Liver (tissue), 9 donors: ENCODE results near the gene CACNA1A. TPM values are rescaled to one million over a fixed set of nuclear protein-coding genes. Genes with fewer than 3 reads are reported as not detected.

Experiments used
- DNase-seq: peaks from one replicate; pipeline ENCODE4 v3.0.0-alpha.2; 2017; ENCODE audit warnings: low spot score
- H3K27ac ChIP-seq, 2 donors: one replicate each; pipeline ENCODE4 v1.7.0; 2013; ENCODE audit warnings: inconsistent platforms in 2 of 2, low read length in 2 of 2, control low read depth in 1 of 2, low read depth in 1 of 2, mild to moderate bottlenecking in 1 of 2
- H3K27me3 ChIP-seq, 4 donors: one replicate each; pipeline versions ENCODE4 v1.6.1 to v1.7.0; 2013; ENCODE audit warnings: low read length in 3 of 4, inconsistent platforms in 1 of 4, mild to moderate bottlenecking in 1 of 4, moderate library complexity in 1 of 4; ENCODE audit not compliant: control insufficient read depth in 4 of 4, insufficient read depth in 4 of 4
- H3K36me3 ChIP-seq, 4 donors: one replicate each; pipeline versions ENCODE4 v1.6.1 to v1.7.0; 2013; ENCODE audit warnings: low read length in 3 of 4, mild to moderate bottlenecking in 3 of 4, low read depth in 1 of 4, moderate library complexity in 1 of 4; ENCODE audit not compliant: control insufficient read depth in 4 of 4, insufficient read depth in 3 of 4
- H3K4me1 ChIP-seq, 4 donors: one replicate each; pipeline versions ENCODE4 v1.6.1 to v1.7.0; 2013; ENCODE audit warnings: low read length in 3 of 4, mild to moderate bottlenecking in 3 of 4, moderate library complexity in 1 of 4; ENCODE audit not compliant: control insufficient read depth in 4 of 4, insufficient read depth in 4 of 4
- H3K4me3 ChIP-seq, 3 donors: one replicate each; pipeline versions ENCODE4 v1.6.1 to v1.7.0; 2013; ENCODE audit warnings: low read length in 3 of 3, control low read depth in 1 of 3, low read depth in 1 of 3, mild to moderate bottlenecking in 1 of 3
- H3K9ac ChIP-seq, 2 donors: one replicate each; pipeline ENCODE4 v1.7.0; 2013; ENCODE audit warnings: low read length in 2 of 2, mild to moderate bottlenecking in 2 of 2, moderate library complexity in 2 of 2, control low read depth in 1 of 2, low read depth in 1 of 2
- H3K9me3 ChIP-seq, 4 donors: one replicate each; pipeline versions ENCODE4 v1.6.1 to v1.7.0; 2013; ENCODE audit warnings: low read length in 3 of 4; ENCODE audit not compliant: control insufficient read depth in 4 of 4
- ATF3 ChIP-seq: IDR thresholded peaks from 2 replicates; pipeline ENCODE4 v1.6.1; 2016; ENCODE audit warnings: antibody characterized with exemption
- CTCF ChIP-seq: fragments of 150-350 bp; IDR thresholded peaks from 2 replicates; pipeline ENCODE4 v1.5.1; 2017; ENCODE audit warnings: improper control_type of control experiment, low read depth, low read length; ENCODE audit not compliant: missing input control
- EGR1 ChIP-seq, 2 donors: IDR thresholded peaks; 2 replicates each; pipeline ENCODE4 v1.6.1; 2016 to 2018; ENCODE audit warnings: antibody characterized with exemption in 2 of 2, low read depth in 2 of 2
- FOXA1 ChIP-seq: IDR thresholded peaks from 2 replicates; pipeline ENCODE4 v1.6.1; 2016; ENCODE audit warnings: antibody characterized with exemption
- FOXA2 ChIP-seq: IDR thresholded peaks from 2 replicates; pipeline ENCODE4 v1.6.1; 2016; ENCODE audit warnings: antibody characterized with exemption
- GABPA ChIP-seq, 2 donors: IDR thresholded peaks in 1 of 2; conservative IDR thresholded peaks in 1 of 2; 2 replicates each; pipeline ENCODE4 v1.6.1; 2016; ENCODE audit warnings: antibody characterized with exemption in 2 of 2, mild to moderate bottlenecking in 1 of 2, moderate library complexity in 1 of 2
- HNF4A ChIP-seq, 2 donors: conservative IDR thresholded peaks; 2 replicates each; pipeline ENCODE4 v1.6.1; 2016; ENCODE audit warnings: antibody characterized with exemption in 2 of 2, mild to moderate bottlenecking in 2 of 2
- HNF4G ChIP-seq: IDR thresholded peaks from 2 replicates; pipeline ENCODE4 v1.6.1; 2016; ENCODE audit warnings: antibody characterized with exemption
- JUND ChIP-seq, 2 donors: IDR thresholded peaks; 2 replicates each; pipeline ENCODE4 v1.6.1; 2016; ENCODE audit warnings: antibody characterized with exemption in 2 of 2
- MAX ChIP-seq: IDR thresholded peaks from 2 replicates; pipeline ENCODE4 v1.6.1; 2016; ENCODE audit warnings: antibody characterized with exemption
- NR2F2 ChIP-seq: IDR thresholded peaks from 2 replicates; pipeline ENCODE4 v1.6.1; 2016; ENCODE audit warnings: antibody characterized with exemption
- RAD21 ChIP-seq, 2 donors: IDR thresholded peaks; 2 replicates each; pipeline ENCODE4 v1.6.1; 2016; ENCODE audit warnings: antibody characterized with exemption in 2 of 2, mild to moderate bottlenecking in 2 of 2
- REST ChIP-seq: IDR thresholded peaks from 2 replicates; pipeline ENCODE4 v1.6.1; 2016; ENCODE audit warnings: antibody characterized with exemption, mild to moderate bottlenecking
- RXRA ChIP-seq, 2 donors: IDR thresholded peaks; 2 replicates each; pipeline ENCODE4 v1.6.1; 2017 to 2018; ENCODE audit warnings: antibody characterized with exemption in 2 of 2, mild to moderate bottlenecking in 1 of 2
- SP1 ChIP-seq: IDR thresholded peaks from 2 replicates; pipeline ENCODE4 v1.6.1; 2018; ENCODE audit warnings: antibody characterized with exemption, mild to moderate bottlenecking
- TAF1 ChIP-seq: conservative IDR thresholded peaks from 2 replicates; pipeline ENCODE4 v1.6.1; 2016; ENCODE audit warnings: antibody characterized with exemption, mild to moderate bottlenecking
- YY1 ChIP-seq: IDR thresholded peaks from 2 replicates; pipeline ENCODE4 v1.6.1; 2016; ENCODE audit warnings: antibody characterized with exemption, mild to moderate bottlenecking
- ZBTB33 ChIP-seq: IDR thresholded peaks from 2 replicates; pipeline ENCODE4 v1.6.1; 2016; ENCODE audit warnings: antibody characterized with exemption
- WGBS: extraction: QIAGEN DNeasy Blood & Tissue Kit; methylation state at CpG from one replicate; pipeline ENCODE4 v1.1.7; 2013; 5-methylcytosine and 5-hydroxymethylcytosine counted together
- polyA plus RNA-seq, 2 donors: library from polyadenylated mRNA; stranded (reverse) in 1 of 2; unstranded in 1 of 2; fragments of 200-250 nt in 1 of 2; fragments of >200 nt in 1 of 2; fragmentation: Nextera tagmentation in 1 of 2; extraction: Ambion mirVana in 1 of 2; gene quantifications; one replicate each; pipeline versions ENCODE4 v1.2.1 to v1.2.3, GENCODE V29; 2013 to 2015
- total RNA-seq, 2 donors: library from RNA; depleted of rRNA; stranded (reverse); fragments of >200 nt; gene quantifications; one replicate each; pipeline ENCODE4 v1.2.3, GENCODE V29; 2014
- donor health status: healthy.
- donor health status: healthy.
- donor health status: healthy.
- donor health status: healthy.
- donor health status: healthy.

CACNA1A gene
- total and polyA plus RNA-seq, 4 donors: 0.09 to 0.17 (median 0.17) TPM; not detected in 1

GRCh38 chr19:13299838-13300237 lies 206.4 kb downstream of the CACNA1A start (continued):
- TF ChIP-seq REST: no peak
- TF ChIP-seq HNF4A (conservative IDR thresholded peaks at IDR 0.05): no peak
- no peak for TF ChIP-seq RAD21 (IDR thresholded peaks at IDR 0.05)

GRCh38 chr19:13298565-13299481 lies 207.5 kb downstream of the CACNA1A start:
- WGBS: 30% methylated on average over 92 of the region's 92 CpGs
- no peaks in the 10 kb centered on the region for H3K36me3 ChIP-seq
- no peaks in the 10 kb centered on the region for H3K9me3 ChIP-seq
- H3K27me3 ChIP-seq: peaks cover 2 to 9% (median 4%) of the 10 kb centered on the region in 4 donors
- H3K27ac ChIP-seq: no peak overlapping the region
- no peak for TF ChIP-seq YY1
- no peak for TF ChIP-seq HNF4A (conservative IDR thresholded peaks at IDR 0.05)
- TF ChIP-seq CTCF: no peak
- no peak for TF ChIP-seq NR2F2
- no peak for TF ChIP-seq SP1
- no peak for TF ChIP-seq HNF4G
- no peak for TF ChIP-seq EGR1 (IDR thresholded peaks at IDR 0.05; ENCODE audit: low read depth in 2 of 2)
- TF ChIP-seq RAD21 (IDR thresholded peaks at IDR 0.05): no peak
- no peak for TF ChIP-seq FOXA1
- TF ChIP-seq GABPA (IDR thresholded peaks at IDR 0.05 in 1 of 2, conservative IDR thresholded peaks at IDR 0.05 in 1 of 2): no peak
- TF ChIP-seq ATF3: no peak
- TF ChIP-seq MAX: no peak
- no peak for TF ChIP-seq TAF1
- TF ChIP-seq RXRA (IDR thresholded peaks at IDR 0.05): no peak
- no peak for TF ChIP-seq JUND (IDR thresholded peaks at IDR 0.05)
- no peak for TF ChIP-seq ZBTB33
- TF ChIP-seq REST: no peak
- TF ChIP-seq FOXA2: no peak
- H3K4me1 ChIP-seq: no peaks in the 10 kb centered on the region
- DNase-seq: no peak
- H3K9ac ChIP-seq: no peak overlapping the region
- H3K4me3 ChIP-seq: no peak overlapping the region
